GM13976 (cell line): Measurements from ENCODE around the gene TFCP2L1.

Source experiments
- DNase-seq: peaks from one replicate; pipeline ENCODE4 v3.0.0; 2012; ENCODE audit warnings: low spot score
- in situ Hi-C: fragments of 300-500 bp; cut with MboI; formaldehyde crosslinking; loops from one replicate; pipeline ENCODE4 v1.12.0; 2022; ENCODE audit warnings: low sequenced_read_pairs, mixed read lengths, inconsistent platforms; ENCODE audit not compliant: unreplicated experiment
- TF ChIP-seq, protein P1 (sequence below): IDR thresholded peaks from 2 replicates; pipeline ENCODE4 v1.5.1; 2012; ENCODE audit warnings: borderline replicate concordance, mild to moderate bottlenecking; ENCODE audit not compliant: insufficient read depth; ENCODE audit errors: extremely low read depth, missing control alignments, control extremely low read depth

Gene TFCP2L1

DNA sequence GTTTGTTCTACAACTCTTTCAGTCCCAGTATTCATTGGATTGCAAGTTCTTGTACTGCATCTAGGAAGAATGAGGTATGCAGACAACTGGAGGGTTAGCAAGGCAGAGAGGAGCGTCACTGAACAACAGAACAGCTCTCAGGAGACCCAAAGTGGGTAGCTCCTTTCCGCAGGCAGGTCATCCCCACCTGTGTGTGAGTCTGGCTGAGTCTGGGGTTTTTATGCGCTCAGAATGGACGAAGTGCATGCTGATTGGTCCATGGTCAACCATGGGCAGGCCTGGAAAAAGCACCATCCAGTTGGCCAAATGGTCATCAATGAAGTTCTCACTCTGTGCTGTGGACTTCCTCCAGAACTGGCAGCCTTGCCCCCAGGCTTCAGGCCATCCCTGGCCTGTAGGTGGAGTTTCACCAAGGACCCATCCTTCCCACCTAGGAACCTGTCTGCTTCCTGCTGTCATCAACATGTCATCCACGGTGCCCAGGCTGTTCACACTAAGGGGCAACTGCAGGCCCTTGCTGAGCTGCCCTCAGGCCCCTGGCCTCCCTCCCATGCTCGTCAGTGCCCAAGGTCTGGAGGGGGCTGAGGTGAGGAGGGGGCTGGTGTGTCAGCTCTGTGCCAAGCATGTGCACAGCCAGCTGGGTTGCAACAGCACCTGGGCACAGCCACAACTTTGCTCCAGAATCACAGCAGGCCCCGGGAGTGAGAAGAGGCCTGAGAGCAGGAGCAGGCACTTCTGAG lies 11.1 kb upstream of the TFCP2L1 start:
- TF ChIP-seq, protein P1, sequence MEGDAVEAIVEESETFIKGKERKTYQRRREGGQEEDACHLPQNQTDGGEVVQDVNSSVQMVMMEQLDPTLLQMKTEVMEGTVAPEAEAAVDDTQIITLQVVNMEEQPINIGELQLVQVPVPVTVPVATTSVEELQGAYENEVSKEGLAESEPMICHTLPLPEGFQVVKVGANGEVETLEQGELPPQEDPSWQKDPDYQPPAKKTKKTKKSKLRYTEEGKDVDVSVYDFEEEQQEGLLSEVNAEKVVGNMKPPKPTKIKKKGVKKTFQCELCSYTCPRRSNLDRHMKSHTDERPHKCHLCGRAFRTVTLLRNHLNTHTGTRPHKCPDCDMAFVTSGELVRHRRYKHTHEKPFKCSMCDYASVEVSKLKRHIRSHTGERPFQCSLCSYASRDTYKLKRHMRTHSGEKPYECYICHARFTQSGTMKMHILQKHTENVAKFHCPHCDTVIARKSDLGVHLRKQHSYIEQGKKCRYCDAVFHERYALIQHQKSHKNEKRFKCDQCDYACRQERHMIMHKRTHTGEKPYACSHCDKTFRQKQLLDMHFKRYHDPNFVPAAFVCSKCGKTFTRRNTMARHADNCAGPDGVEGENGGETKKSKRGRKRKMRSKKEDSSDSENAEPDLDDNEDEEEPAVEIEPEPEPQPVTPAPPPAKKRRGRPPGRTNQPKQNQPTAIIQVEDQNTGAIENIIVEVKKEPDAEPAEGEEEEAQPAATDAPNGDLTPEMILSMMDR = no peak
- in situ Hi-C loops = no loop called here
- no peak for DNase-seq

DNA sequence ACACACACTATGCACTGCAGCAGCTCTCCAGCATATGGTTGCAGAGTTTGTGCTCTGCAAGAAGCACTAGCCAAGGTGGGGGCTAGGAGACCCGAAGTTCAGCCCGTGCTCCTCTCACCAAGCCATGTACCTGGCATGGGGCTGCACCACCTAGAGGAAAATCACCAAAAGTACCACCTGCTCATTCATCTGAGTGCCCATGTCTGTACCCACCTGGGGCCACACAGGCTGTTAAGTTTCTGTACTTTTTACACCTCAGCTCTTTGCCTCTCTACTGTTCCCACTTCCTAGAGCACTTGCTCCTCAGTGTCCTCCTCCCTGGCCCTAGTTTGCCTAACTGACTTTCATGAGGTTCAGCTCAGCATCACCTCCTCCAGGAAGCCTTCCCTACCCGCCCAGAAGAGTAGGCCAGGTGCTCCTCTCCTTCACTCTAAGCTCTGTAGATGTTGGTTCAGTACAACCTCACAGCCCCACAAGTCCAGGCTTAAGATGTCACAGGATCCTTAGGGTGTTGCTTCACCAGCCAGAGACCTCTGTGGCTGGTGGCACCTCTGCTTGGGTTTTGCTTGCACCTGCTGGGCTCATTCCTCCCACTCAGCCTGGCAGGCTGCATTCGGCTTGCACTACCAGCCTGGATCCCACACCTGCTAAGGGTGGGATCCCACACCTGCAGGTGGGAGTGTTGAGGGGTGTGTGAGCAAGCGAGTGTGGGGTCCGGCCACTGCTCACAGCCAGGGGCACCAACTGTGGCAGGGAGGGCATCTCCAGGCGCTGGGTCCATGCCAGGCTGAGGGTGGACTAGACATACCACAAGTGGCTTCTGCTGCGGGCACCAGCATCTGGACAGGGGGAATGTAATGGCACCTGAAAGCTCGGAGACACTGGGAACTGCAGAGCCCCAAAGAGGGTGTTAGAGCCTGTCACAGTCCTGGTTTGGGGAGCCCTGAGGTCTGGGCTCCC lies 10.2 kb upstream of the TFCP2L1 start:
- TF ChIP-seq, protein P1 = no peak
- DNase-seq = no peak
- in situ Hi-C loops = no loop called here

DNA sequence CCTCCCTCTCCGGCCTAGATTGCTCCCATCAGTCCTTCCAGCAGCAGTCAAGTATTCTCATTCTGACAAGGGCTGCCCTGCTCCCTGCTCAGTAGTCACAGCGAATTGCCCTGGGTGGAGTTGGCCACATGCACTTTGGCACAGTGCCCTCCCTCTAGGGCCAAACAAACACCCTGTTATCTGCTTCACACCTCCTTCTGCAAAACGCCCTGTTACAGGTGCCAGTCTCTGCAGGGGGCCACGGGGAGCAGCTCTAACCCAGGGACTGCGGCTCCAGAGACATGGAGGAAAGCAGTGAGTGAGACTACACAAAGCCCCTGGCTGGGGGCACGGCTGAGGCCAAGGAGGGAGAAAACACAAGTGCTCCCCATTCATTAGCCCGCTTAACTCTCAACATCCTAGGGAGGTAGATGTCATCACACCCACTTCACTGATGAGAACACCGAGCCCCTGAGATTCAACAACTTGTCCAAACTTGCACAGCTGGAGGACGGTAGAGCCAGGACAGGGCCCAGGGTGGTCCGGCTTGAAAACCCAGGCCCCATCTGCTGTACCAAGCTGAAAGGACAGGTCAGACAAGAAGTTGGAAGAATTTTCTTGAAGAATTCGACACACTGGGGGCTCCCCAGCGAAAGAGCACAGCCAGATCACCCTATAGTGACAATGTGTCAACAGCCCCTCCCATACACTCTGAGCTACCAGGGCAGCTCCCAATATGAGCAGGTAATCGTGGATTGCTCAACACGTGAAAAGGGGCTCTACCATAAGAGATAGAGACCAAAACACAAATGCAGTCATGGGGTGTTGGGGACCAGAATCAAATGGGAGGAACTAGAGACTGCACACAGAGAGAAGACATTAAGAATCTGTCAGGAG lies 8.7 kb upstream of the TFCP2L1 start:
- in situ Hi-C loops = no loop called here
- TF ChIP-seq, protein P1 = no peak
- DNase-seq = no peak

DNA sequence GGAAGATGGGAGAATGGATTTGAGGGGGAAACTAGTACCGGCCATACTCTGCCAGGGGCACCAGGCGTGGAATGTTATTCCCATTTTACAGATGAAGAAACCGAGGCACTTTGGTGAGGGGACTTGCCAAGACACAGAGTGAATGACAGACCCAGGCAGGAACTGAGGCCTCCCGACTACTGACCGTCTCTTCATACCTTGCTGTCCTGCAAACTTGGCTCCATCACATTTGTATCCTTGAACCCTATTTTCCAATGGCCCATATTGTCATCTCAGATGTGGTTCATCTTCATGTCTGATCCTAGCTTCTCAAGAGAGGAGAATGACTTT lies 6.2 kb upstream of the TFCP2L1 start:
- in situ Hi-C loops = no loop called here
- DNase-seq = no peak
- TF ChIP-seq, protein P1 = no peak

DNA sequence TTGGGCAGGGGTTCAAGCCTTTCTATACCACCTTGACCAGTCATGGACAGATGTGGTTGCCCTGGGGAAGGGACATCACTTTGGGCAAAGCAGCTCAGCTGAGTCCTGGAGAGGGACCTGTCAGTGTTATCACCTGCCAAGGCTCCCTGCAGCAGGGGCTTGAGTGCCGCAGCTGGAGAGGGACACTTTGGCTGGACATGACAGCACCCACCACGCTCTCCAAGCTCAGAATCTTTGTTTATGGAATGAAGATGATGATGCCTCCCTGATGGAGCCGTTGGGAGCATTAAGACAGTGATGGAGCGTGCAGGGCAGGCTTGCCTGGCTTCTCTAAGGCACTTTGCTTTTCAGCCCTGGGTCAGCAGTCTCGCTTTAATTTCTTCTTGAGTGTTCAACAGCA lies 4.3 kb upstream of the TFCP2L1 start:
- TF ChIP-seq, protein P1 = no peak
- DNase-seq = no peak
- in situ Hi-C loops = no loop called here
